Posterior cingulate gyrus (tissue), 11 donors: ENCODE results near the gene PM20D2.
"Not testable (repeated sequence)": the region's sequence is repeated elsewhere in the genome, so short reads cannot be mapped to it uniquely, and the experiment has no call there.

Experiments
- DNase-seq, 10 donors: peaks; one replicate each; pipeline versions ENCODE4 v3.0.0 to v3.0.0-alpha.2; 2020 to 2021; ENCODE audit warnings: mixed read lengths in 3 of 10
- intact Hi-C: fragments of 100-400 bp; cut with DNase I; formaldehyde crosslinking; loops from one replicate; pipeline ENCODE4 v1.15.1; 2023

The PM20D2 gene

GRCh38 chr6:89145956-89146717 is at the start of gene PM20D2:
Gene PM20D2, plus strand, starts transcription at chr6:89146055. Its CDS starts 90 bp downstream, at chr6:89146145.
- DNase-seq, result peak; percentile 32 to 93 (median 50)
- intact Hi-C loops, result loop anchor here (2.0 kb wide), 1 partner anchor 63 kb away; no protein-coding TSS in a partner anchor

GRCh38 chr6:89098461-89098860 is 47.4 kb upstream of the PM20D2 start:
- intact Hi-C loops, result no loop called here
- DNase-seq, result no peak

- intact Hi-C loops, result no loop called here
These were observed 45.7 kb upstream of the PM20D2 start for GRCh38 chr6:89100114-89100513.

GRCh38 chr6:89110284-89110683 is 35.6 kb upstream of the PM20D2 start:
- DNase-seq, result no peak
- intact Hi-C loops, result no loop called here

More at GRCh38 chr6:89100114-89100513, 45.7 kb upstream of the PM20D2 start:
- no peak for DNase-seq

GRCh38 chr6:89111933-89112332 is 33.9 kb upstream of the PM20D2 start:
- intact Hi-C loops, result no loop called here

GRCh38 chr6:89116702-89117101 is 29.2 kb upstream of the PM20D2 start:
- no peak for DNase-seq
- intact Hi-C loops, result loop anchor here (5.0 kb wide), 2 partner anchors 34 to 126 kb away; partner anchors contain the start of gene PNRC1

More at GRCh38 chr6:89111933-89112332, 33.9 kb upstream of the PM20D2 start:
- no peak for DNase-seq

- intact Hi-C loops, result loop anchor here (5.0 kb wide), 2 partner anchors 35 to 125 kb away; partner anchors contain the start of gene PNRC1
- peak in 8 of 10 donors; percentile 13 to 87 (median 31) for DNase-seq
These were observed 28.4 kb upstream of the PM20D2 start, which contains the start of gene SRSF12 for GRCh38 chr6:89117211-89118108. Gene SRSF12, minus strand, starts transcription at chr6:89118071. Its CDS starts 184 bp downstream, at chr6:89117887.

GRCh38 chr6:89118931-89119330 is 26.9 kb upstream of the PM20D2 start:
- intact Hi-C loops, result loop anchor here (5.0 kb wide), 2 partner anchors 37 to 123 kb away; partner anchors contain the start of gene PNRC1
- peak in 5 of 10 donors; percentile 15 to 76 (median 21) for DNase-seq

GRCh38 chr6:89120371-89120770 is 25.5 kb upstream of the PM20D2 start:
- DNase-seq, result no peak

GRCh38 chr6:89121934-89122333 is 23.9 kb upstream of the PM20D2 start:
- intact Hi-C loops, result loop anchor here (5.0 to 10.0 kb wide), 2 partner anchors 137 to 245 kb away; no protein-coding TSS in a partner anchor
- DNase-seq, result no peak

More at GRCh38 chr6:89120371-89120770, 25.5 kb upstream of the PM20D2 start:
- intact Hi-C loops, result loop anchor here (5.0 to 10.0 kb wide), 2 partner anchors 136 to 247 kb away; no protein-coding TSS in a partner anchor

- intact Hi-C loops, result loop anchor here (5.0 to 10.0 kb wide), 2 partner anchors 138 to 245 kb away; no protein-coding TSS in a partner anchor
- no peak for DNase-seq
These were observed 23.2 kb upstream of the PM20D2 start for GRCh38 chr6:89122625-89123024.

- DNase-seq, result not testable (repeated sequence)
- intact Hi-C loops, result loop anchor here (10.0 kb wide), 1 partner anchor 143 kb away; no protein-coding TSS in a partner anchor
These were observed 17.6 kb upstream of the PM20D2 start for GRCh38 chr6:89128256-89128671.

GRCh38 chr6:89131599-89131998 is 14.3 kb upstream of the PM20D2 start:
- intact Hi-C loops, result no loop called here
- no peak for DNase-seq

- no peak for DNase-seq
- intact Hi-C loops, result no loop called here
These were observed 13.8 kb upstream of the PM20D2 start for GRCh38 chr6:89132057-89132456.

- DNase-seq, result no peak
- intact Hi-C loops, result no loop called here
These were observed 11.9 kb upstream of the PM20D2 start for GRCh38 chr6:89133981-89134380.

GRCh38 chr6:89134723-89135122 is 11.1 kb upstream of the PM20D2 start:
- intact Hi-C loops, result no loop called here
- DNase-seq, result no peak

- intact Hi-C loops, result no loop called here
- no peak for DNase-seq
These were observed 7.7 kb upstream of the PM20D2 start for GRCh38 chr6:89138173-89138572.

- intact Hi-C loops, result no loop called here
These were observed 6.1 kb upstream of the PM20D2 start for GRCh38 chr6:89139509-89140346.

GRCh38 chr6:89140347-89141156 is 5.3 kb upstream of the PM20D2 start:
- intact Hi-C loops, result no loop called here
- DNase-seq, result no peak

More at GRCh38 chr6:89139509-89140346, 6.1 kb upstream of the PM20D2 start:
- no peak for DNase-seq
